Mammary epithelial cell (primary cell): ENCODE data around the gene COA5.

Experiments used
- EZH2 ChIP-seq: IDR thresholded peaks from 2 replicates; pipeline ENCODE4 v1.6.1; 2012; ENCODE audit warnings: low read length, inconsistent platforms, borderline replicate concordance
- TF ChIP-seq, protein P1 (sequence below), 2 donors: IDR thresholded peaks in 1 of 2; conservative IDR thresholded peaks in 1 of 2; 2 replicates each; pipeline ENCODE4 v1.5.1; 2011 to 2012; ENCODE audit warnings: inconsistent platforms in 2 of 2, low read length in 2 of 2, mild to moderate bottlenecking in 2 of 2, control low read depth in 1 of 2, low read depth in 1 of 2; ENCODE audit not compliant: insufficient read depth in 1 of 2; ENCODE audit errors: extremely low read depth in 1 of 2

DNA sequence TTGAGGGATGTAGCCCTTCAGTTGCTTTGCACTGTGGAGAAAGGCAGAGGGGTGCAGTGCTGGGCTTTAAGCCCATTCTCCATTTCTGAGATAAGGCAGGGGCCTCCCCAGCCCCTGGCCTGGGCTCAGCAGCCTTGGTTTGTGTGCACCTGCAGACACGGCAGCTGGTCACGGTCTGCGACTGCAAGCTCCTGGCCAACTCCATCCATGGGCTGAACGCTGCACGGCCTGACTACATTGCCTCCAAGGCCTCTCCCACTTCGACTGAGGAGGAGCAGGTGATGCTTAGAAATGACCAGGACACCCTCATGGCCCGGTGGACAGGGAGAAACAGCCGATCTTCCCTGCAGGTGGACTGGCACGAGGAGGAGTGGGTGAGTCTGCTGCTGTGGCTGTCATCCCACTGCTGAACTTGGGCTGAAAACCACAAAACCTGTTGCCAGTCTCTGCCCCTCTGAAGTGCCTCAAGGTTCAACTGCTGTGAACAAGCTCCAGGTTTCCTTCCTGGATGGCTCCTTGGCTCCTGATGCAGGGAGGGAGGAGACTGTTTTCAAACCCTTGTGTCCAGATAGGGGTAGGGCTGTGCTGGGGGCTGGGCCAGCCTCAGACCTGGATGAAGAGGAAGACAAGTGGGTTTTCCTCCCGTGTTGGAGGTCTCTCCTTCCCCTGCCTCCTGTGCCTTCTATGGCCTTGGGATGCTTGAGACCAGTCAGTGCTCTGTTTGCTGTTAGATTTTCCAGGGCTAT lies 54.0 kb downstream of the COA5 start:
- TF ChIP-seq, protein P1, sequence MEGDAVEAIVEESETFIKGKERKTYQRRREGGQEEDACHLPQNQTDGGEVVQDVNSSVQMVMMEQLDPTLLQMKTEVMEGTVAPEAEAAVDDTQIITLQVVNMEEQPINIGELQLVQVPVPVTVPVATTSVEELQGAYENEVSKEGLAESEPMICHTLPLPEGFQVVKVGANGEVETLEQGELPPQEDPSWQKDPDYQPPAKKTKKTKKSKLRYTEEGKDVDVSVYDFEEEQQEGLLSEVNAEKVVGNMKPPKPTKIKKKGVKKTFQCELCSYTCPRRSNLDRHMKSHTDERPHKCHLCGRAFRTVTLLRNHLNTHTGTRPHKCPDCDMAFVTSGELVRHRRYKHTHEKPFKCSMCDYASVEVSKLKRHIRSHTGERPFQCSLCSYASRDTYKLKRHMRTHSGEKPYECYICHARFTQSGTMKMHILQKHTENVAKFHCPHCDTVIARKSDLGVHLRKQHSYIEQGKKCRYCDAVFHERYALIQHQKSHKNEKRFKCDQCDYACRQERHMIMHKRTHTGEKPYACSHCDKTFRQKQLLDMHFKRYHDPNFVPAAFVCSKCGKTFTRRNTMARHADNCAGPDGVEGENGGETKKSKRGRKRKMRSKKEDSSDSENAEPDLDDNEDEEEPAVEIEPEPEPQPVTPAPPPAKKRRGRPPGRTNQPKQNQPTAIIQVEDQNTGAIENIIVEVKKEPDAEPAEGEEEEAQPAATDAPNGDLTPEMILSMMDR (conservative IDR thresholded peaks at IDR 0.05 in 1 of 2, IDR thresholded peaks at IDR 0.05 in 1 of 2; ENCODE audit: extremely low read depth in 1 of 2, insufficient read depth in 1 of 2, low read depth in 1 of 2, low read length in 2 of 2): no peak
- TF ChIP-seq EZH2: no peak
